ENCODE data around the gene CDC45. TPM values are rescaled to one million over a fixed set of nuclear protein-coding genes. Genes with fewer than 3 reads are reported as not detected.
A peak's percentile ranks its signal among the peaks of the same experiment; 100 is the strongest.

Gene CDC45
- total RNA-seq, 1 donor from 2014 or later, result 2.2 TPM

GRCh38 chr22:19514831-19515565 lies 35.3 kb downstream of the CDC45 start:
- Mint-ChIP-seq H3K9me3 (ENCODE audit: low read depth) (peaks cover 8% of the 10 kb centered on the region), H3K4me1 (ENCODE audit: low read depth) (no peaks in the 10 kb centered on the region), H3K27ac (ENCODE audit: unreplicated experiment) (no peak overlapping the region), H3K27me3 (ENCODE audit: low read depth) (no peaks in the 10 kb centered on the region), H3K4me3 (ENCODE audit: unreplicated experiment) (no peak overlapping the region), H3K36me3 (ENCODE audit: low read depth) (peaks cover 7% of the 10 kb centered on the region)
- DNase-seq (ENCODE audit: low spot score), result peak; percentile 32
- TF ChIP-seq CTCF (IDR thresholded peaks at IDR 0.05), result no peak

- no peaks in the 10 kb centered on the region for H3K4me1 Mint-ChIP-seq (ENCODE audit: low read depth)
- TF ChIP-seq CTCF (IDR thresholded peaks at IDR 0.05), result no peak
- peaks cover 7% of the 10 kb centered on the region for H3K36me3 Mint-ChIP-seq (ENCODE audit: low read depth)
- peaks cover 8% of the 10 kb centered on the region for H3K9me3 Mint-ChIP-seq (ENCODE audit: low read depth)
- H3K27me3 Mint-ChIP-seq (ENCODE audit: low read depth), result no peaks in the 10 kb centered on the region
- no peak overlapping the region for H3K27ac Mint-ChIP-seq (ENCODE audit: unreplicated experiment)
- DNase-seq (ENCODE audit: low spot score), result peak; percentile 87
- no peak overlapping the region for H3K4me3 Mint-ChIP-seq (ENCODE audit: unreplicated experiment)
These were observed 36.1 kb downstream of the CDC45 start for GRCh38 chr22:19515654-19516377.

- H3K4me1 Mint-ChIP-seq (ENCODE audit: low read depth), result no peaks in the 10 kb centered on the region
- H3K27ac Mint-ChIP-seq (ENCODE audit: unreplicated experiment), result no peak overlapping the region
- no peaks in the 10 kb centered on the region for H3K27me3 Mint-ChIP-seq (ENCODE audit: low read depth)
- DNase-seq (ENCODE audit: low spot score), result peak; percentile 87
- peaks cover 7% of the 10 kb centered on the region for H3K36me3 Mint-ChIP-seq (ENCODE audit: low read depth)
- TF ChIP-seq CTCF (IDR thresholded peaks at IDR 0.05), result no peak
- peaks cover 8% of the 10 kb centered on the region for H3K9me3 Mint-ChIP-seq (ENCODE audit: low read depth)
- no peak overlapping the region for H3K4me3 Mint-ChIP-seq (ENCODE audit: unreplicated experiment)
These were observed 36.9 kb downstream of the CDC45 start for GRCh38 chr22:19516378-19517170.

GRCh38 chr22:19517171-19517500 lies 37.4 kb downstream of the CDC45 start:
- H3K27ac Mint-ChIP-seq (ENCODE audit: unreplicated experiment), result no peak overlapping the region
- H3K9me3 Mint-ChIP-seq (ENCODE audit: low read depth), result peaks cover 8% of the 10 kb centered on the region
- TF ChIP-seq CTCF (IDR thresholded peaks at IDR 0.05), result no peak
- H3K4me3 Mint-ChIP-seq (ENCODE audit: unreplicated experiment), result no peak overlapping the region
- H3K27me3 Mint-ChIP-seq (ENCODE audit: low read depth), result no peaks in the 10 kb centered on the region
- DNase-seq (ENCODE audit: low spot score), result peak; percentile 72
- peaks cover 7% of the 10 kb centered on the region for H3K36me3 Mint-ChIP-seq (ENCODE audit: low read depth)
- H3K4me1 Mint-ChIP-seq (ENCODE audit: low read depth), result no peaks in the 10 kb centered on the region

All from chondrocyte (in vitro differentiated cells).